Naive thymus-derived CD4-positive, alpha-beta T cell (primary cell): ENCODE measurements around the gene COG5. TPM values are rescaled to one million over a fixed set of nuclear protein-coding genes. Genes with fewer than 3 reads are reported as not detected.
"Not testable (repeated sequence)": the region's sequence is repeated elsewhere in the genome, so short reads cannot be mapped to it uniquely, and the experiment has no call there.

Experiments used
- ATAC-seq: fragments of 150-1000 bp; cut with Tn5 transposase; 2 replicates; pipeline ENCODE4 v1.10.0; 2021; ENCODE audit warnings: mild to moderate bottlenecking, moderate library complexity
- CTCF ChIA-PET: fragments of 350-600 bp; sonication (Branson Sonifier 250); formaldehyde crosslinking; loops from one replicate; lab custom pipeline; 2021; ENCODE audit warnings: antibody characterized with exemption; lab: Charles Lee
- POLR2A ChIA-PET: fragments of 350-600 bp; sonication (Branson Sonifier 250); formaldehyde crosslinking; loops from one replicate; lab custom pipeline; 2021; ENCODE audit warnings: antibody characterized with exemption, inconsistent platforms; lab: Charles Lee
- DNase-seq, 9 donors: peaks; one replicate each; pipeline versions ENCODE4 v3.0.0 to v3.0.0-alpha.2; 2020 to 2022; ENCODE audit warnings: mixed read lengths in 1 of 9
- H3K27ac ChIP-seq: one replicate; pipeline ENCODE4 v1.7.0; 2013; ENCODE audit warnings: mild to moderate bottlenecking, low read depth, low read length, moderate library complexity
- H3K27me3 ChIP-seq, 2 donors: one replicate each; pipeline ENCODE4 v1.7.0; 2013; ENCODE audit warnings: low read length in 2 of 2, mild to moderate bottlenecking in 2 of 2, moderate library complexity in 2 of 2; ENCODE audit not compliant: control insufficient read depth in 2 of 2, insufficient read depth in 2 of 2
- H3K36me3 ChIP-seq, 3 experiments: 1 replicate in 2 of 3; 2 replicates in 1 of 3; pipeline ENCODE4 v1.7.0; 2013; ENCODE audit warnings: low read length in 3 of 3, mild to moderate bottlenecking in 3 of 3, moderate library complexity in 1 of 3; ENCODE audit not compliant: insufficient read depth in 3 of 3, control insufficient read depth in 2 of 3
- H3K4me1 ChIP-seq, 2 donors: one replicate each; pipeline ENCODE4 v1.7.0; 2013; ENCODE audit warnings: low read length in 2 of 2, mild to moderate bottlenecking in 2 of 2, moderate library complexity in 1 of 2; ENCODE audit not compliant: control insufficient read depth in 2 of 2, insufficient read depth in 2 of 2
- H3K4me3 ChIP-seq: 2 replicates; pipeline ENCODE4 v1.7.0; 2013; ENCODE audit warnings: mild to moderate bottlenecking, low read length
- H3K9me3 ChIP-seq, 3 experiments: 1 replicate in 2 of 3; 2 replicates in 1 of 3; pipeline ENCODE4 v1.7.0; 2013; ENCODE audit warnings: low read length in 3 of 3; ENCODE audit not compliant: control insufficient read depth in 2 of 3
- H3K27ac Mint-ChIP-seq, 9 donors: one replicate each; pipeline ENCODE4 v1.8.0; 2020 to 2022; ENCODE audit warnings: mixed read lengths in 9 of 9, mild to moderate bottlenecking in 8 of 9, moderate library complexity in 5 of 9, inconsistent platforms in 2 of 9
- H3K27me3 Mint-ChIP-seq, 5 donors: one replicate each; pipeline ENCODE4 v1.8.0; 2021 to 2022; ENCODE audit warnings: mixed read lengths in 5 of 5, mild to moderate bottlenecking in 1 of 5
- H3K36me3 Mint-ChIP-seq, 5 donors: one replicate each; pipeline ENCODE4 v1.8.0; 2020 to 2022; ENCODE audit warnings: mixed read lengths in 5 of 5, mild to moderate bottlenecking in 3 of 5, inconsistent platforms in 1 of 5
- H3K4me1 Mint-ChIP-seq, 7 donors: one replicate each; pipeline ENCODE4 v1.8.0; 2020 to 2022; ENCODE audit warnings: mixed read lengths in 7 of 7, mild to moderate bottlenecking in 3 of 7, inconsistent platforms in 1 of 7
- H3K4me3 Mint-ChIP-seq, 10 donors: one replicate each; pipeline ENCODE4 v1.8.0; 2020 to 2022; ENCODE audit warnings: mild to moderate bottlenecking in 10 of 10, mixed read lengths in 10 of 10, moderate library complexity in 6 of 10, inconsistent platforms in 2 of 10
- H3K9me3 Mint-ChIP-seq, 11 donors: one replicate each; pipeline ENCODE4 v1.8.0; 2020 to 2022; ENCODE audit warnings: mixed read lengths in 11 of 11, mild to moderate bottlenecking in 4 of 11, inconsistent platforms in 1 of 11, moderate library complexity in 1 of 11
- intact Hi-C, 2 donors: fragments of 100-400 bp; cut with micrococcal nuclease; formaldehyde crosslinking; loops; one replicate each; pipeline ENCODE4 v1.15.1; 2023
- polyA plus RNA-seq, 2 donors: library from polyadenylated mRNA; unstranded; fragments of 300-500 nt; fragmentation: Illumina TruSeq; gene quantifications; one replicate each; pipeline ENCODE4 v1.2.3, GENCODE V29; 2021
- total RNA-seq, 6 experiments: library from RNA in 5 of 6; stranded (reverse) in 5 of 6; gene quantifications; 1 replicate in 5 of 6; 2 replicates in 1 of 6; pipeline ENCODE4 v1.2.3 and lab custom pipeline; 2021 to 2026

COG5 gene
- total and polyA plus RNA-seq, 7 experiments from 2014 or later, result 24.7 to 77.0 (median 48.0) TPM

- ChIA-PET POLR2A (no interaction called here), CTCF (no interaction called here)
- no peak overlapping the region for H3K4me3 ChIP-seq
- H3K9me3 ChIP-seq, result no peaks in the 10 kb centered on the region
- Mint-ChIP-seq H3K36me3 (peaks cover 0 to 33% (median 10%) of the 10 kb centered on the region in 5 donors), H3K27me3 (no peaks in the 10 kb centered on the region), H3K4me3 (no peak overlapping the region), H3K4me1 (peaks cover 0 to 17% (median 7%) of the 10 kb centered on the region in 7 donors), H3K27ac (no peak overlapping the region), H3K9me3 (no peaks in the 10 kb centered on the region)
- H3K27ac ChIP-seq, result no peak overlapping the region
- H3K36me3 ChIP-seq, result no peaks in the 10 kb centered on the region
- ATAC-seq (no peak), DNase-seq (no peak)
- no peaks in the 10 kb centered on the region for H3K27me3 ChIP-seq
- intact Hi-C loops, result no loop called here
- H3K4me1 ChIP-seq, result no peaks in the 10 kb centered on the region
Measured at GRCh38 chr7:107254398-107254985, 309.2 kb downstream of the COG5 start.

GRCh38 chr7:107253599-107253998, 310.1 kb downstream of the COG5 start:
- peaks cover 0 to 35% (median 11%) of the 10 kb centered on the region in 5 donors for H3K36me3 Mint-ChIP-seq
- intact Hi-C loops, result no loop called here
- DNase-seq, result no peak
- peaks cover 0 to 17% (median 7%) of the 10 kb centered on the region in 7 donors for H3K4me1 Mint-ChIP-seq
- Histone ChIP-seq H3K4me1 (no peaks in the 10 kb centered on the region), H3K27ac (no peak overlapping the region), H3K36me3 (peaks cover 0 to under 1% (median 0%) of the 10 kb centered on the region in 3 experiments), H3K9me3 (no peaks in the 10 kb centered on the region), H3K4me3 (no peak overlapping the region), H3K27me3 (no peaks in the 10 kb centered on the region)
- no peak for ATAC-seq
- no peak overlapping the region for H3K4me3 Mint-ChIP-seq
- H3K9me3 Mint-ChIP-seq, result no peaks in the 10 kb centered on the region
- CTCF ChIA-PET, result no interaction called here
- H3K27ac Mint-ChIP-seq, result no peak overlapping the region
- no peaks in the 10 kb centered on the region for H3K27me3 Mint-ChIP-seq
- POLR2A ChIA-PET, result no interaction called here

- DNase-seq (no peak), ATAC-seq (no peak)
- Histone ChIP-seq H3K4me3 (no peak overlapping the region), H3K27me3 (no peaks in the 10 kb centered on the region), H3K36me3 (peaks cover 3 to 12% (median 4%) of the 10 kb centered on the region in 3 experiments), H3K27ac (no peak overlapping the region), H3K4me1 (no peaks in the 10 kb centered on the region), H3K9me3 (no peaks in the 10 kb centered on the region)
- H3K27ac Mint-ChIP-seq, result peak overlapping the region in 3 of 9 donors; percentile 32 to 53 (median 41)
- H3K4me3 Mint-ChIP-seq, result no peak overlapping the region
- peaks cover 0 to 13% (median 5%) of the 10 kb centered on the region in 7 donors for H3K4me1 Mint-ChIP-seq
- CTCF ChIA-PET, result interaction anchor here (1.4 kb wide), 1 partner anchor 104 kb away, joined by 4 read pairs; no protein-coding TSS in a partner anchor
- POLR2A ChIA-PET, result no interaction called here
- intact Hi-C loops, result no loop called here
- H3K27me3 Mint-ChIP-seq, result no peaks in the 10 kb centered on the region
- peaks cover 0 to 3% (median 0%) of the 10 kb centered on the region in 11 donors for H3K9me3 Mint-ChIP-seq
- peaks cover 7 to 40% (median 25%) of the 10 kb centered on the region in 5 donors for H3K36me3 Mint-ChIP-seq
Measured at GRCh38 chr7:107251963-107252362, 311.8 kb downstream of the COG5 start.

GRCh38 chr7:107248551-107249316, 315.0 kb downstream of the COG5 start:
- no peaks in the 10 kb centered on the region for H3K27me3 ChIP-seq
- H3K4me1 ChIP-seq, result no peaks in the 10 kb centered on the region
- Mint-ChIP-seq H3K4me3 (no peak overlapping the region), H3K36me3 (peaks cover 21 to 66% (median 54%) of the 10 kb centered on the region in 5 donors), H3K27ac (no peak overlapping the region), H3K9me3 (peaks cover 0 to 25% (median 5%) of the 10 kb centered on the region in 11 donors), H3K27me3 (no peaks in the 10 kb centered on the region), H3K4me1 (peaks cover 0 to 13% (median 4%) of the 10 kb centered on the region in 7 donors)
- DNase-seq (no peak), ATAC-seq (no peak)
- ChIA-PET CTCF (interaction anchor here (0.7 kb wide), 1 partner anchor 10 kb away, joined by 4 read pairs; no protein-coding TSS in a partner anchor), POLR2A (interaction anchor here (0.9 kb wide), 2 partner anchors 13 to 53 kb away, joined by 3 to 5 read pairs; no protein-coding TSS in a partner anchor)
- intact Hi-C loops, result no loop called here
- no peaks in the 10 kb centered on the region for H3K9me3 ChIP-seq
- H3K27ac ChIP-seq, result no peak overlapping the region
- no peak overlapping the region for H3K4me3 ChIP-seq
- H3K36me3 ChIP-seq, result peaks cover 3 to 19% (median 4%) of the 10 kb centered on the region in 3 experiments

- H3K4me3 ChIP-seq, H3K27ac ChIP-seq, H3K4me1 Mint-ChIP-seq, H3K27ac Mint-ChIP-seq, intact Hi-C loops, H3K4me3 Mint-ChIP-seq, H3K9me3 ChIP-seq, H3K27me3 ChIP-seq, H3K27me3 Mint-ChIP-seq, ATAC-seq, DNase-seq, H3K4me1 ChIP-seq, POLR2A ChIA-PET, CTCF ChIA-PET: not testable (repeated sequence)
- H3K36me3 ChIP-seq, result peaks cover 3 to 19% (median 4%) of the 10 kb centered on the region in 3 experiments
- peaks cover 0 to 29% (median 5%) of the 10 kb centered on the region in 11 donors for H3K9me3 Mint-ChIP-seq
- peaks cover 31 to 78% (median 63%) of the 10 kb centered on the region in 5 donors for H3K36me3 Mint-ChIP-seq
Measured at GRCh38 chr7:107246836-107247235, 316.9 kb downstream of the COG5 start.

GRCh38 chr7:107244613-107245012, 319.1 kb downstream of the COG5 start:
- Mint-ChIP-seq H3K27ac (no peak overlapping the region), H3K4me1 (peaks cover 0 to 6% (median 0%) of the 10 kb centered on the region in 7 donors), H3K4me3 (no peak overlapping the region), H3K27me3 (no peaks in the 10 kb centered on the region), H3K9me3 (peaks cover 0 to 29% (median 5%) of the 10 kb centered on the region in 11 donors), H3K36me3 (peaks cover 34 to 82% (median 61%) of the 10 kb centered on the region in 5 donors)
- Histone ChIP-seq H3K36me3 (peaks cover 3 to 19% (median 4%) of the 10 kb centered on the region in 3 experiments), H3K4me1 (no peaks in the 10 kb centered on the region), H3K27ac (no peak overlapping the region), H3K27me3 (no peaks in the 10 kb centered on the region), H3K9me3 (no peaks in the 10 kb centered on the region), H3K4me3 (no peak overlapping the region)
- ATAC-seq, result no peak
- DNase-seq, result no peak
- ChIA-PET POLR2A (no interaction called here), CTCF (no interaction called here)
- intact Hi-C loops, result no loop called here
